ENCODE data around the gene TLE3. TPM values are rescaled to one million over a fixed set of nuclear protein-coding genes. Genes with fewer than 3 reads are reported as not detected.

The TLE3 gene
- total RNA-seq, 1 donor from 2014 or later, result 45.4 TPM

DNA sequence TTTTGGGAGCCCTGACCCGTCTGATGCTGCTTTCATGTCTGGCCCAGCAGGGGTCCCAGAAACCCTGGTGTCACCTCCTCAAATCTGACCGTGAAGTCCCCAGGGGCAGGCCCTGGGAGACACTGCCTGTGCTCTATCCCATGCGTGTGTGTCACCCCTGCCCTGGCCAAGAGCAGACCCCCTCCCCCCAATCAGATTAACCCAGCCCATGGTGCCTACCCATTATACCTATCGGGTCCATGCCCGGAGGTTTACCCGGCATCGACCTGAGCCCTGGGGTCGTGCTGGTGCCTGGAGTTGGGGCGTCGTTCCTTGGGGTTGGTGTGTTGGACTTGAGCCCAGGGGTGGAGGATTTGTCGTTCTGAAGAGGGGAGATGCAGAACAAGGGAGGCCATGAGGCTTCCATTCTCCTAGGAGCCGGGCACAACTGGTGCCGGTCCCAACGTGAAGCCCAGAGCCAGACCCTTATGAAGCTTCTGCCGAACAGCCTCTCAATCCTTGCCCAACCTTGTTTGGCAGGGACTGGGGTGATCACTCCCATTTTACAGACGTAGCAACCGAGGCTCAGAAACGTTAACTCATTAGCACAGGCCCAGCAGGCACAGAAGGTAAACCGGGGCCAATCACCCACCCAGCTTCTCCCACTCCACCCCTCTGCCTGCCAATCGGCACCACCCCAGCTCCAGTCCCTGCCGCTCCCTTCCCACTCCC, 39.6 kb downstream of the TLE3 start:
- DNase-seq (ENCODE audit: low read depth) (no peak), FAIRE-seq (no peak)
- H3K79me2 ChIP-seq (ENCODE audit: insufficient read depth, low read length), result no peaks in the 10 kb centered on the region
- no peak overlapping the region for H3K4me2 ChIP-seq (ENCODE audit: low read length)
- Mint-ChIP-seq H3K9me3 (ENCODE audit: unreplicated experiment) (no peaks in the 10 kb centered on the region), H3K27ac (ENCODE audit: unreplicated experiment) (no peak overlapping the region), H3K4me1 (ENCODE audit: low read depth, unreplicated experiment) (peaks cover 4% of the 10 kb centered on the region), H3K4me3 (ENCODE audit: unreplicated experiment) (no peak overlapping the region), H3K36me3 (ENCODE audit: low read depth, unreplicated experiment) (peaks cover 46% of the 10 kb centered on the region), H3K27me3 (ENCODE audit: low read depth, unreplicated experiment) (peaks cover 5% of the 10 kb centered on the region)
- H3K27ac ChIP-seq (ENCODE audit: low read depth, low read length), result no peak overlapping the region
- H4K20me1 ChIP-seq (ENCODE audit: insufficient read depth, low read length), result peaks cover 82% of the 10 kb centered on the region
- H3K9me3 ChIP-seq (ENCODE audit: insufficient read depth, low read depth, low read length), result no peaks in the 10 kb centered on the region
- no peak overlapping the region for H2AFZ ChIP-seq (ENCODE audit: low read depth, low read length)
- H3K27me3 ChIP-seq (ENCODE audit: insufficient read depth, low read length), result no peaks in the 10 kb centered on the region
- H3K4me3 ChIP-seq (ENCODE audit: insufficient read depth, low read depth, low read length), result no peak overlapping the region
- H3K4me1 ChIP-seq (ENCODE audit: insufficient read depth, low read length), result peaks cover 22% of the 10 kb centered on the region
- no peak for TF ChIP-seq CTCF (IDR thresholded peaks at IDR 0.05; ENCODE audit: insufficient read depth, low read depth, low read length)
- no peak for TF ChIP-seq EZH2 (IDR thresholded peaks at IDR 0.05; ENCODE audit: insufficient read depth, low read length)
- H3K9ac ChIP-seq (ENCODE audit: low read length), result no peak overlapping the region
- peaks cover 28% of the 10 kb centered on the region for H3K36me3 ChIP-seq (ENCODE audit: insufficient read depth, low read length)

- Mint-ChIP-seq H3K36me3 (ENCODE audit: low read depth, unreplicated experiment) (peaks cover 47% of the 10 kb centered on the region), H3K9me3 (ENCODE audit: unreplicated experiment) (no peaks in the 10 kb centered on the region), H3K4me1 (ENCODE audit: low read depth, unreplicated experiment) (peaks cover 4% of the 10 kb centered on the region), H3K27ac (ENCODE audit: unreplicated experiment) (no peak overlapping the region), H3K4me3 (ENCODE audit: unreplicated experiment) (no peak overlapping the region), H3K27me3 (ENCODE audit: low read depth, unreplicated experiment) (peaks cover 5% of the 10 kb centered on the region)
- no peaks in the 10 kb centered on the region for H3K9me3 ChIP-seq (ENCODE audit: insufficient read depth, low read depth, low read length)
- DNase-seq (ENCODE audit: low read depth) (no peak), FAIRE-seq (no peak)
- H3K4me1 ChIP-seq (ENCODE audit: insufficient read depth, low read length), result peaks cover 4% of the 10 kb centered on the region
- TF ChIP-seq EZH2 (IDR thresholded peaks at IDR 0.05; ENCODE audit: insufficient read depth, low read length), result no peak
- no peak for TF ChIP-seq CTCF (IDR thresholded peaks at IDR 0.05; ENCODE audit: insufficient read depth, low read depth, low read length)
- H3K27me3 ChIP-seq (ENCODE audit: insufficient read depth, low read length), result no peaks in the 10 kb centered on the region
- peaks cover 72% of the 10 kb centered on the region for H4K20me1 ChIP-seq (ENCODE audit: insufficient read depth, low read length)
- H2AFZ ChIP-seq (ENCODE audit: low read depth, low read length), result no peak overlapping the region
- H3K79me2 ChIP-seq (ENCODE audit: insufficient read depth, low read length), result no peaks in the 10 kb centered on the region
- no peak overlapping the region for H3K4me2 ChIP-seq (ENCODE audit: low read length)
- no peak overlapping the region for H3K27ac ChIP-seq (ENCODE audit: low read depth, low read length)
- H3K9ac ChIP-seq (ENCODE audit: low read length), result no peak overlapping the region
- no peak overlapping the region for H3K4me3 ChIP-seq (ENCODE audit: insufficient read depth, low read depth, low read length)
- H3K36me3 ChIP-seq (ENCODE audit: insufficient read depth, low read length), result peaks cover 32% of the 10 kb centered on the region
Observed at GRCh38 chr15:70056091-70056680, 41.5 kb downstream of the TLE3 start.

DNA sequence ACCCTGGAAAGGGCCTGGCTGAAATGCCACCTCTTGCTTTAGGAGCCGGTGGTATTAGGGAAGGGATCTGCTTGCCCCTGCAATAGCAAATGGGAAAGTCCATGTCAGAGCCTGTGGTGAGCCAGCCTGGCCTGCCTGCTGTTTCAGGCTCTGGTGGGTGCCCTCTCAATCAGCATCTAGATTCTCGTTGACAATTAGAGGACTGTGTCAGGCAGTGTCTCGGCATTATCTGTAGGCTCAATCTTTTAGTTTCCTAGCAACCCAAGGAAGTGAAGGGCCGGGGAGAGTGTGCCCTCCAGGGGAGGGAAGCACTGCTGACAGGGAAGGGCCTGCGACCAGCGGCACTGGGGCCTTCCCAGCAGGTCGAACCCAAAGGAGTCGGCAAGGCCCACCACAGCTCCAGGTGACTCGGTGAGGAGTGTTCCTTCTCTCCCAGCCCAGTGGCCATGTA, 42.1 kb downstream of the TLE3 start:
- peaks cover 35% of the 10 kb centered on the region for H3K36me3 ChIP-seq (ENCODE audit: insufficient read depth, low read length)
- no peak overlapping the region for H3K27ac ChIP-seq (ENCODE audit: low read depth, low read length)
- FAIRE-seq (no peak), DNase-seq (ENCODE audit: low read depth) (no peak)
- H3K9ac ChIP-seq (ENCODE audit: low read length), result no peak overlapping the region
- H4K20me1 ChIP-seq (ENCODE audit: insufficient read depth, low read length), result peaks cover 72% of the 10 kb centered on the region
- no peak for TF ChIP-seq CTCF (IDR thresholded peaks at IDR 0.05; ENCODE audit: insufficient read depth, low read depth, low read length)
- no peak for TF ChIP-seq EZH2 (IDR thresholded peaks at IDR 0.05; ENCODE audit: insufficient read depth, low read length)
- no peaks in the 10 kb centered on the region for H3K4me1 Mint-ChIP-seq (ENCODE audit: low read depth, unreplicated experiment)
- no peak overlapping the region for H3K4me3 ChIP-seq (ENCODE audit: insufficient read depth, low read depth, low read length)
- no peaks in the 10 kb centered on the region for H3K27me3 ChIP-seq (ENCODE audit: insufficient read depth, low read length)
- H3K27me3 Mint-ChIP-seq (ENCODE audit: low read depth, unreplicated experiment), result peaks cover 6% of the 10 kb centered on the region
- no peaks in the 10 kb centered on the region for H3K9me3 ChIP-seq (ENCODE audit: insufficient read depth, low read depth, low read length)
- H3K27ac Mint-ChIP-seq (ENCODE audit: unreplicated experiment), result no peak overlapping the region
- no peak overlapping the region for H2AFZ ChIP-seq (ENCODE audit: low read depth, low read length)
- H3K4me1 ChIP-seq (ENCODE audit: insufficient read depth, low read length), result no peaks in the 10 kb centered on the region
- no peak overlapping the region for H3K4me2 ChIP-seq (ENCODE audit: low read length)
- H3K36me3 Mint-ChIP-seq (ENCODE audit: low read depth, unreplicated experiment), result peaks cover 44% of the 10 kb centered on the region
- no peak overlapping the region for H3K4me3 Mint-ChIP-seq (ENCODE audit: unreplicated experiment)
- H3K79me2 ChIP-seq (ENCODE audit: insufficient read depth, low read length), result no peaks in the 10 kb centered on the region
- H3K9me3 Mint-ChIP-seq (ENCODE audit: unreplicated experiment), result no peaks in the 10 kb centered on the region

All from astrocyte (in vitro differentiated cells and primary cell).